HEK293 (cell line): Measurements from ENCODE around the gene BIRC6.

Source experiments
- CTCF ChIA-PET: fragments of 350-600 bp; formaldehyde crosslinking; extraction: SDS; loops from one replicate; lab custom pipeline; 2021; ENCODE audit warnings: antibody characterized with exemption; lab: Yijun Ruan, JAX
- POLR2A ChIA-PET: fragments of 300-600 bp; formaldehyde crosslinking; extraction: SDS; loops from one replicate; lab custom pipeline; 2020; ENCODE audit warnings: antibody characterized with exemption, inconsistent platforms; lab: Yijun Ruan, JAX
- H3K27ac ChIP-seq: fragments of 200-500 bp; sonication (Bioruptor generic); 2 replicates; pipeline ENCODE4 v1.5.1; 2014; ENCODE audit warnings: low read depth, low read length, control low read depth, inconsistent platforms; ENCODE audit errors: extremely low read depth
- H3K36me3 ChIP-seq, 2 experiments: fragments of 200-500 bp in 1 of 2; sonication (Bioruptor generic) in 1 of 2; 1 replicate in 1 of 2; 2 replicates in 1 of 2; pipeline ENCODE4 v1.5.1; 2014 to 2017; ENCODE audit warnings: inconsistent platforms in 2 of 2, low read length in 2 of 2; ENCODE audit not compliant: control insufficient read depth in 2 of 2, insufficient read depth in 1 of 2
- H3K4me1 ChIP-seq: fragments of 200-500 bp; sonication (Bioruptor generic); 2 replicates; pipeline ENCODE4 v1.5.1; 2014; ENCODE audit warnings: mild to moderate bottlenecking, low read length, inconsistent platforms; ENCODE audit not compliant: control insufficient read depth, insufficient read depth
- H3K4me3 ChIP-seq: 2 replicates; pipeline ENCODE4 v1.5.1; 2011; ENCODE audit warnings: low read depth, mild to moderate bottlenecking, control low read depth, low read length, moderate library complexity
- H3K9me3 ChIP-seq: fragments of 200-500 bp; sonication (Bioruptor generic); 2 replicates; pipeline ENCODE4 v1.5.1; 2014; ENCODE audit warnings: low read depth, low read length, inconsistent platforms; ENCODE audit not compliant: control insufficient read depth, insufficient read depth
- FEZF1 ChIP-seq: fragments of 450-650 bp; formaldehyde crosslinking; IDR thresholded peaks from 2 replicates; pipeline ENCODE4 v1.5.1; 2016; ENCODE audit warnings: missing biosample characterization, missing genetic modification characterization
- KLF1 ChIP-seq: fragments of 450-650 bp; formaldehyde crosslinking; IDR thresholded peaks from 2 replicates; pipeline ENCODE4 v1.5.1; 2016; ENCODE audit warnings: missing biosample characterization, missing genetic modification characterization
- KLF7 ChIP-seq: fragments of 450-650 bp; formaldehyde crosslinking; IDR thresholded peaks from 2 replicates; pipeline ENCODE4 v1.5.1; 2016; ENCODE audit warnings: missing biosample characterization, missing genetic modification characterization, borderline replicate concordance
- PRDM1 ChIP-seq: fragments of 450-650 bp; formaldehyde crosslinking; IDR thresholded peaks from 2 replicates; pipeline ENCODE4; 2016; ENCODE audit warnings: missing biosample characterization, missing genetic modification characterization
- SP2 ChIP-seq: fragments of 450-650 bp; formaldehyde crosslinking; IDR thresholded peaks from 2 replicates; pipeline ENCODE4 v1.5.1; 2016; ENCODE audit warnings: missing biosample characterization, missing genetic modification characterization
- YY1 ChIP-seq: fragments of 450-650 bp; formaldehyde crosslinking; IDR thresholded peaks from 2 replicates; pipeline ENCODE4 v1.5.1; 2018; ENCODE audit warnings: missing biosample characterization, missing genetic modification characterization
- ZFP69B ChIP-seq: fragments of 450-650 bp; formaldehyde crosslinking; IDR thresholded peaks from 2 replicates; pipeline ENCODE4 v1.5.1; 2016; ENCODE audit warnings: missing biosample characterization, missing genetic modification characterization
- ZNF2 ChIP-seq: fragments of 450-650 bp; formaldehyde crosslinking; IDR thresholded peaks from 2 replicates; pipeline ENCODE4 v1.5.1; 2016; ENCODE audit warnings: missing biosample characterization, missing genetic modification characterization
- ZNF274 ChIP-seq, 2 experiments: fragments of 200-500 bp in 1 of 2; fragments of 450-650 bp in 1 of 2; sonication (Bioruptor generic) in 1 of 2; formaldehyde crosslinking in 1 of 2; IDR thresholded peaks; 2 replicates each; pipeline versions ENCODE4 v1.5.1 to v1.6.1; 2014 to 2016; ENCODE audit warnings: borderline replicate concordance in 1 of 2, inconsistent platforms in 1 of 2, low read length in 1 of 2, missing biosample characterization in 1 of 2, missing genetic modification characterization in 1 of 2
- ZNF76 ChIP-seq: fragments of 450-650 bp; formaldehyde crosslinking; IDR thresholded peaks from 2 replicates; pipeline ENCODE4; 2016; ENCODE audit warnings: low read depth, missing biosample characterization, missing genetic modification characterization, borderline replicate concordance
- ZXDB ChIP-seq: fragments of 450-650 bp; formaldehyde crosslinking; IDR thresholded peaks from 2 replicates; pipeline ENCODE4 v1.5.1; 2016; ENCODE audit warnings: missing biosample characterization, missing genetic modification characterization
- TF ChIP-seq, protein P1 (sequence below): fragments of 450-650 bp; formaldehyde crosslinking; IDR thresholded peaks from 2 replicates; pipeline ENCODE4 v1.5.1; 2016; ENCODE audit warnings: missing biosample characterization, missing genetic modification characterization
- TF ChIP-seq, protein P2 (sequence below): fragments of 450-650 bp; formaldehyde crosslinking; IDR thresholded peaks from 2 replicates; pipeline ENCODE4 v1.5.1; 2016; ENCODE audit warnings: missing biosample characterization, missing genetic modification characterization
- TF ChIP-seq, protein P3 (sequence below): fragments of 450-650 bp; formaldehyde crosslinking; IDR thresholded peaks from 2 replicates; pipeline ENCODE4 v1.5.1; 2016; ENCODE audit warnings: missing biosample characterization, missing genetic modification characterization, borderline replicate concordance
- TF ChIP-seq, protein P4 (sequence below): fragments of 450-650 bp; formaldehyde crosslinking; IDR thresholded peaks from 2 replicates; pipeline ENCODE4 v1.5.1; 2016; ENCODE audit warnings: missing biosample characterization, missing genetic modification characterization

The BIRC6 gene, protein sequence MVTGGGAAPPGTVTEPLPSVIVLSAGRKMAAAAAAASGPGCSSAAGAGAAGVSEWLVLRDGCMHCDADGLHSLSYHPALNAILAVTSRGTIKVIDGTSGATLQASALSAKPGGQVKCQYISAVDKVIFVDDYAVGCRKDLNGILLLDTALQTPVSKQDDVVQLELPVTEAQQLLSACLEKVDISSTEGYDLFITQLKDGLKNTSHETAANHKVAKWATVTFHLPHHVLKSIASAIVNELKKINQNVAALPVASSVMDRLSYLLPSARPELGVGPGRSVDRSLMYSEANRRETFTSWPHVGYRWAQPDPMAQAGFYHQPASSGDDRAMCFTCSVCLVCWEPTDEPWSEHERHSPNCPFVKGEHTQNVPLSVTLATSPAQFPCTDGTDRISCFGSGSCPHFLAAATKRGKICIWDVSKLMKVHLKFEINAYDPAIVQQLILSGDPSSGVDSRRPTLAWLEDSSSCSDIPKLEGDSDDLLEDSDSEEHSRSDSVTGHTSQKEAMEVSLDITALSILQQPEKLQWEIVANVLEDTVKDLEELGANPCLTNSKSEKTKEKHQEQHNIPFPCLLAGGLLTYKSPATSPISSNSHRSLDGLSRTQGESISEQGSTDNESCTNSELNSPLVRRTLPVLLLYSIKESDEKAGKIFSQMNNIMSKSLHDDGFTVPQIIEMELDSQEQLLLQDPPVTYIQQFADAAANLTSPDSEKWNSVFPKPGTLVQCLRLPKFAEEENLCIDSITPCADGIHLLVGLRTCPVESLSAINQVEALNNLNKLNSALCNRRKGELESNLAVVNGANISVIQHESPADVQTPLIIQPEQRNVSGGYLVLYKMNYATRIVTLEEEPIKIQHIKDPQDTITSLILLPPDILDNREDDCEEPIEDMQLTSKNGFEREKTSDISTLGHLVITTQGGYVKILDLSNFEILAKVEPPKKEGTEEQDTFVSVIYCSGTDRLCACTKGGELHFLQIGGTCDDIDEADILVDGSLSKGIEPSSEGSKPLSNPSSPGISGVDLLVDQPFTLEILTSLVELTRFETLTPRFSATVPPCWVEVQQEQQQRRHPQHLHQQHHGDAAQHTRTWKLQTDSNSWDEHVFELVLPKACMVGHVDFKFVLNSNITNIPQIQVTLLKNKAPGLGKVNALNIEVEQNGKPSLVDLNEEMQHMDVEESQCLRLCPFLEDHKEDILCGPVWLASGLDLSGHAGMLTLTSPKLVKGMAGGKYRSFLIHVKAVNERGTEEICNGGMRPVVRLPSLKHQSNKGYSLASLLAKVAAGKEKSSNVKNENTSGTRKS (N-terminal part only)

DNA sequence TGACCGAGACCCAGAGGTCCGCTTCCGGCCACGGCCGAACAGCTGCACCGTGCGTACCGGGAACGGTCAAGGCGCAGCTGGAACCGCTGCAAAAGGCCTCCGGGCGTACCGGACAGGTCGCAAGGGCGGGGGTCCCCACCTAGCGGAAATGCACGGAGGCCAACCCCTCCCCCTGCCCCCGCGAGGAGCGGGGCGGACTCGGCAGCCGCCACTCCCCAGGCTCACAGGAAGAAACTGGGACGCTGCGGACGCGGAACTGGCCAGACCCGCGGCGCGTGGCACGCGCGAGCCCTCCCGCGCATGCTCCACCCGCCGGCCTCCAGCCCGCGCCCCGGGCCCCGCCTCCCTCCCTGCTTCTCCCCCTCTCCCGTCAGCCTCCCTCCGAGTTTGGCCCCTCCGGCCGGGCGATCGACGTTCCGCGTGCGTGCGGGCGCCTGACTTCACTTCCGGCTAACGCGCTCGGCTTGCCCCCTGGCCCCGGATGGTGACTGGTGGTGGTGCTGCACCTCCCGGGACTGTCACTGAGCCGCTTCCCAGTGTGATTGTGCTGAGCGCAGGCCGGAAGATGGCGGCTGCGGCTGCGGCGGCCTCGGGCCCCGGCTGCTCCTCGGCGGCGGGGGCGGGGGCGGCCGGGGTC lies at the start of gene BIRC6:
BIRC6 (plus strand) TSS at position 343 of the 637 bp plus-strand sequence; CDS start at position 482, 139 bp downstream.
- peaks cover 6 to 10% of the 10 kb centered on the region in 2 experiments; a peak in 2 of 3 replicates for H3K36me3 ChIP-seq
- no peaks in the 10 kb centered on the region for H3K9me3 ChIP-seq
- POLR2A ChIA-PET, result interaction anchor here (1.0 to 1.5 kb wide), 2 partner anchors 25 to 191 kb away, joined by 3 to 4 read pairs; partner anchors contain the start of gene SLC30A6
- CTCF ChIA-PET, result no interaction called here
- peak within 1 kb of the TSS; percentile 93 for H3K4me3 ChIP-seq
- peak within 1 kb of the TSS; percentile 96 for H3K27ac ChIP-seq
- H3K4me1 ChIP-seq, result peaks cover 9% of the 10 kb centered on the region
- TF ChIP-seq SP2 (peak; percentile 75), ZNF274 (IDR thresholded peaks at IDR 0.05; ENCODE audit: low read length) (no peak), ZNF274 (tag by site-specific recombination; IDR thresholded peaks at IDR 0.05; ENCODE audit: borderline replicate concordance) (no peak), ZNF76 (peak; percentile 64; the same call in 1 of the 2 replicates), ZNF2 (tag by site-specific recombination) (peak; percentile 56; the same call in 1 of the 2 replicates), ZFP69B (peak; percentile 60; the same call in 1 of the 2 replicates), ZXDB (peak; percentile 58; the same call in 1 of the 2 replicates), FEZF1 (tag by site-specific recombination) (0 out of 2 replicates have a peak, but pooled peaks have one; percentile 15), YY1 (tag by site-specific recombination) (peak; percentile 65), PRDM1 (tag by site-specific recombination) (no peak), KLF1 (0 out of 2 replicates have a peak, but pooled peaks have one; percentile 42), KLF7 (tag by site-specific recombination) (0 out of 2 replicates have a peak, but pooled peaks have one; percentile 31)
- TF ChIP-seq, protein P1, sequence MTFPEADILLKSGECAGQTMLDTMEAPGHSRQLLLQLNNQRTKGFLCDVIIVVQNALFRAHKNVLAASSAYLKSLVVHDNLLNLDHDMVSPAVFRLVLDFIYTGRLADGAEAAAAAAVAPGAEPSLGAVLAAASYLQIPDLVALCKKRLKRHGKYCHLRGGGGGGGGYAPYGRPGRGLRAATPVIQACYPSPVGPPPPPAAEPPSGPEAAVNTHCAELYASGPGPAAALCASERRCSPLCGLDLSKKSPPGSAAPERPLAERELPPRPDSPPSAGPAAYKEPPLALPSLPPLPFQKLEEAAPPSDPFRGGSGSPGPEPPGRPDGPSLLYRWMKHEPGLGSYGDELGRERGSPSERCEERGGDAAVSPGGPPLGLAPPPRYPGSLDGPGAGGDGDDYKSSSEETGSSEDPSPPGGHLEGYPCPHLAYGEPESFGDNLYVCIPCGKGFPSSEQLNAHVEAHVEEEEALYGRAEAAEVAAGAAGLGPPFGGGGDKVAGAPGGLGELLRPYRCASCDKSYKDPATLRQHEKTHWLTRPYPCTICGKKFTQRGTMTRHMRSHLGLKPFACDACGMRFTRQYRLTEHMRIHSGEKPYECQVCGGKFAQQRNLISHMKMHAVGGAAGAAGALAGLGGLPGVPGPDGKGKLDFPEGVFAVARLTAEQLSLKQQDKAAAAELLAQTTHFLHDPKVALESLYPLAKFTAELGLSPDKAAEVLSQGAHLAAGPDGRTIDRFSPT (tag by site-specific recombination), result 0 out of 2 replicates have a peak, but pooled peaks have one; percentile 20
- TF ChIP-seq, protein P2, sequence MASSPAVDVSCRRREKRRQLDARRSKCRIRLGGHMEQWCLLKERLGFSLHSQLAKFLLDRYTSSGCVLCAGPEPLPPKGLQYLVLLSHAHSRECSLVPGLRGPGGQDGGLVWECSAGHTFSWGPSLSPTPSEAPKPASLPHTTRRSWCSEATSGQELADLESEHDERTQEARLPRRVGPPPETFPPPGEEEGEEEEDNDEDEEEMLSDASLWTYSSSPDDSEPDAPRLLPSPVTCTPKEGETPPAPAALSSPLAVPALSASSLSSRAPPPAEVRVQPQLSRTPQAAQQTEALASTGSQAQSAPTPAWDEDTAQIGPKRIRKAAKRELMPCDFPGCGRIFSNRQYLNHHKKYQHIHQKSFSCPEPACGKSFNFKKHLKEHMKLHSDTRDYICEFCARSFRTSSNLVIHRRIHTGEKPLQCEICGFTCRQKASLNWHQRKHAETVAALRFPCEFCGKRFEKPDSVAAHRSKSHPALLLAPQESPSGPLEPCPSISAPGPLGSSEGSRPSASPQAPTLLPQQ (tag by site-specific recombination), result 0 out of 2 replicates have a peak, but pooled peaks have one; percentile 27
- TF ChIP-seq, protein P3, sequence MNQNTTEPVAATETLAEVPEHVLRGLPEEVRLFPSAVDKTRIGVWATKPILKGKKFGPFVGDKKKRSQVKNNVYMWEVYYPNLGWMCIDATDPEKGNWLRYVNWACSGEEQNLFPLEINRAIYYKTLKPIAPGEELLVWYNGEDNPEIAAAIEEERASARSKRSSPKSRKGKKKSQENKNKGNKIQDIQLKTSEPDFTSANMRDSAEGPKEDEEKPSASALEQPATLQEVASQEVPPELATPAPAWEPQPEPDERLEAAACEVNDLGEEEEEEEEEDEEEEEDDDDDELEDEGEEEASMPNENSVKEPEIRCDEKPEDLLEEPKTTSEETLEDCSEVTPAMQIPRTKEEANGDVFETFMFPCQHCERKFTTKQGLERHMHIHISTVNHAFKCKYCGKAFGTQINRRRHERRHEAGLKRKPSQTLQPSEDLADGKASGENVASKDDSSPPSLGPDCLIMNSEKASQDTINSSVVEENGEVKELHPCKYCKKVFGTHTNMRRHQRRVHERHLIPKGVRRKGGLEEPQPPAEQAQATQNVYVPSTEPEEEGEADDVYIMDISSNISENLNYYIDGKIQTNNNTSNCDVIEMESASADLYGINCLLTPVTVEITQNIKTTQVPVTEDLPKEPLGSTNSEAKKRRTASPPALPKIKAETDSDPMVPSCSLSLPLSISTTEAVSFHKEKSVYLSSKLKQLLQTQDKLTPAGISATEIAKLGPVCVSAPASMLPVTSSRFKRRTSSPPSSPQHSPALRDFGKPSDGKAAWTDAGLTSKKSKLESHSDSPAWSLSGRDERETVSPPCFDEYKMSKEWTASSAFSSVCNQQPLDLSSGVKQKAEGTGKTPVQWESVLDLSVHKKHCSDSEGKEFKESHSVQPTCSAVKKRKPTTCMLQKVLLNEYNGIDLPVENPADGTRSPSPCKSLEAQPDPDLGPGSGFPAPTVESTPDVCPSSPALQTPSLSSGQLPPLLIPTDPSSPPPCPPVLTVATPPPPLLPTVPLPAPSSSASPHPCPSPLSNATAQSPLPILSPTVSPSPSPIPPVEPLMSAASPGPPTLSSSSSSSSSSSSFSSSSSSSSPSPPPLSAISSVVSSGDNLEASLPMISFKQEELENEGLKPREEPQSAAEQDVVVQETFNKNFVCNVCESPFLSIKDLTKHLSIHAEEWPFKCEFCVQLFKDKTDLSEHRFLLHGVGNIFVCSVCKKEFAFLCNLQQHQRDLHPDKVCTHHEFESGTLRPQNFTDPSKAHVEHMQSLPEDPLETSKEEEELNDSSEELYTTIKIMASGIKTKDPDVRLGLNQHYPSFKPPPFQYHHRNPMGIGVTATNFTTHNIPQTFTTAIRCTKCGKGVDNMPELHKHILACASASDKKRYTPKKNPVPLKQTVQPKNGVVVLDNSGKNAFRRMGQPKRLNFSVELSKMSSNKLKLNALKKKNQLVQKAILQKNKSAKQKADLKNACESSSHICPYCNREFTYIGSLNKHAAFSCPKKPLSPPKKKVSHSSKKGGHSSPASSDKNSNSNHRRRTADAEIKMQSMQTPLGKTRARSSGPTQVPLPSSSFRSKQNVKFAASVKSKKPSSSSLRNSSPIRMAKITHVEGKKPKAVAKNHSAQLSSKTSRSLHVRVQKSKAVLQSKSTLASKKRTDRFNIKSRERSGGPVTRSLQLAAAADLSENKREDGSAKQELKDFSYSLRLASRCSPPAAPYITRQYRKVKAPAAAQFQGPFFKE (tag by site-specific recombination), result no peak
- TF ChIP-seq, protein P4, sequence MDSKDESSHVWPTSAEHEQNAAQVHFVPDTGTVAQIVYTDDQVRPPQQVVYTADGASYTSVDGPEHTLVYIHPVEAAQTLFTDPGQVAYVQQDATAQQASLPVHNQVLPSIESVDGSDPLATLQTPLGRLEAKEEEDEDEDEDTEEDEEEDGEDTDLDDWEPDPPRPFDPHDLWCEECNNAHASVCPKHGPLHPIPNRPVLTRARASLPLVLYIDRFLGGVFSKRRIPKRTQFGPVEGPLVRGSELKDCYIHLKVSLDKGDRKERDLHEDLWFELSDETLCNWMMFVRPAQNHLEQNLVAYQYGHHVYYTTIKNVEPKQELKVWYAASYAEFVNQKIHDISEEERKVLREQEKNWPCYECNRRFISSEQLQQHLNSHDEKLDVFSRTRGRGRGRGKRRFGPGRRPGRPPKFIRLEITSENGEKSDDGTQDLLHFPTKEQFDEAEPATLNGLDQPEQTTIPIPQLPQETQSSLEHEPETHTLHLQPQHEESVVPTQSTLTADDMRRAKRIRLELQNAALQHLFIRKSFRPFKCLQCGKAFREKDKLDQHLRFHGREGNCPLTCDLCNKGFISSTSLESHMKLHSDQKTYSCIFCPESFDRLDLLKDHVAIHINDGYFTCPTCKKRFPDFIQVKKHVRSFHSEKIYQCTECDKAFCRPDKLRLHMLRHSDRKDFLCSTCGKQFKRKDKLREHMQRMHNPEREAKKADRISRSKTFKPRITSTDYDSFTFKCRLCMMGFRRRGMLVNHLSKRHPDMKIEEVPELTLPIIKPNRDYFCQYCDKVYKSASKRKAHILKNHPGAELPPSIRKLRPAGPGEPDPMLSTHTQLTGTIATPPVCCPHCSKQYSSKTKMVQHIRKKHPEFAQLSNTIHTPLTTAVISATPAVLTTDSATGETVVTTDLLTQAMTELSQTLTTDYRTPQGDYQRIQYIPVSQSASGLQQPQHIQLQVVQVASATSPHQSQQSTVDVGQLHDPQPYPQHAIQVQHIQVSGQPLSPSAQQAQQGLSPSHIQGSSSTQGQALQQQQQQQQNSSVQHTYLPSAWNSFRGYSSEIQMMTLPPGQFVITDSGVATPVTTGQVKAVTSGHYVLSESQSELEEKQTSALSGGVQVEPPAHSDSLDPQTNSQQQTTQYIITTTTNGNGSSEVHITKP, result peak; percentile 64
